Activated naive CD4-positive, alpha-beta T cell treated with anti-CD3 and anti-CD28 coated beads for 36 hours (primary cell): Measurements from ENCODE around the gene HNRNPD. TPM values are rescaled to one million over a fixed set of nuclear protein-coding genes. Genes with fewer than 3 reads are reported as not detected.
A peak's percentile ranks its signal among the peaks of the same experiment; 100 is the strongest.
"Not testable (repeated sequence)": the region's sequence is repeated elsewhere in the genome, so short reads cannot be mapped to it uniquely, and the experiment has no call there.

Experiments used
- CTCF ChIA-PET: fragments of 350-600 bp; sonication (Branson Sonifier 250); formaldehyde crosslinking; loops from one replicate; lab custom pipeline; 2021; ENCODE audit warnings: antibody characterized with exemption; lab: Charles Lee
- DNase-seq: peaks from one replicate; pipeline ENCODE4 v3.0.0-alpha.2; 2020
- H3K27ac Mint-ChIP-seq: one replicate; pipeline ENCODE4 v1.8.0; 2021; ENCODE audit warnings: mild to moderate bottlenecking, mixed read lengths
- H3K27me3 Mint-ChIP-seq: one replicate; pipeline ENCODE4 v1.8.0; 2021; ENCODE audit warnings: low read depth, mixed read lengths
- H3K36me3 Mint-ChIP-seq: one replicate; pipeline ENCODE4 v1.8.0; 2021; ENCODE audit warnings: low read depth, mixed read lengths
- H3K4me1 Mint-ChIP-seq: one replicate; pipeline ENCODE4 v1.8.0; 2021; ENCODE audit warnings: low read depth, mixed read lengths
- H3K4me3 Mint-ChIP-seq: one replicate; pipeline ENCODE4 v1.8.0; 2021; ENCODE audit warnings: mild to moderate bottlenecking, moderate library complexity, mixed read lengths
- H3K9me3 Mint-ChIP-seq: one replicate; pipeline ENCODE4 v1.8.0; 2021; ENCODE audit warnings: mixed read lengths
- intact Hi-C: fragments of 100-400 bp; cut with micrococcal nuclease; formaldehyde crosslinking; loops from one replicate; pipeline ENCODE4 v1.15.1; 2023
- total RNA-seq, 2 experiments: library from RNA; stranded (reverse); gene quantifications; one replicate each; pipeline ENCODE4 v1.2.3, GENCODE V29; 2021

HNRNPD gene
- total RNA-seq, 2 experiments from 2014 or later, result 340 to 367 TPM

DNA sequence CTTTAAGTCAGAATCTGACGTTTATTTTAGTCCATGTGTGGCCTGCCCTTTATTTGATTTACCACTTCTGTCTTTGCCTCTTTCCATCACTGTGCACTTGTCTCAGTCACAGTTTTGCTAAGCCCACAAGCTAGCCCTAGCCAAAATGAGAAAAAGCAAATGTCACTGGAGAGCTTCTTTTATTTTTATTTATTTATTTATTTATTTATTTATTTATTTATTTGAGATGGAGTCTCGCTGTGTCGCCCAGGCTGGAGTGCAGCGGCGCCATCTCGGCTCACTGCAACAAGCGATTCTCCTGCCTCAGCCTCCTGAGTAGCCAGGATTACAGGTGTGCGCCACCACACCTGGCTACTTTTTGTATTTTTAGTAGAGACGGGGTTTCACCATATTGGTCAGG is 16.3 kb upstream of the HNRNPD start:
- H3K4me1 Mint-ChIP-seq, H3K4me3 Mint-ChIP-seq, H3K36me3 Mint-ChIP-seq, CTCF ChIA-PET, H3K27ac Mint-ChIP-seq, H3K27me3 Mint-ChIP-seq, H3K9me3 Mint-ChIP-seq, intact Hi-C loops, DNase-seq: not testable (repeated sequence)

DNA sequence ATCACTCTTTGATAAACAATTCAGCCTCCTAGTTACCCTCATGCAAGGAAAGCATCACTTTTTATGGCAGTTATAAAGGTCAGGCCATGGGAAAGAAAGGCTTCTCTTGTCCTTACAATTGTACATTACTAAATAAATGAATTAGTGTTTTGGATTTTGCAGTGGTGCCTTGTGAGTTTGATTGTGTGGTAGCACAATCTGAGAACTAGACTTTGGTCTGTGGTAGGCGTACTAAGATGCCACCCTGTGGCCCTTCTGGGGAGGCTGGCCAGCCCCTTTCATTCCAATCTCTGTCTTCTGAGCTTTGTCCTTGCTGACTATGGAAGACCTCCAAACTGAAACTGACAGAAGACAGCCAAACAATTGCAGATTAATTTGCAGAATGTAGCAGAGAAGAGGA is 14.6 kb upstream of the HNRNPD start:
- CTCF ChIA-PET, result no interaction called here
- no peaks in the 10 kb centered on the region for H3K36me3 Mint-ChIP-seq
- H3K27ac Mint-ChIP-seq, result no peak overlapping the region
- H3K4me1 Mint-ChIP-seq, result no peaks in the 10 kb centered on the region
- no peaks in the 10 kb centered on the region for H3K9me3 Mint-ChIP-seq
- DNase-seq, result no peak
- no peaks in the 10 kb centered on the region for H3K27me3 Mint-ChIP-seq
- H3K4me3 Mint-ChIP-seq, result no peak overlapping the region
- intact Hi-C loops, result no loop called here

DNA sequence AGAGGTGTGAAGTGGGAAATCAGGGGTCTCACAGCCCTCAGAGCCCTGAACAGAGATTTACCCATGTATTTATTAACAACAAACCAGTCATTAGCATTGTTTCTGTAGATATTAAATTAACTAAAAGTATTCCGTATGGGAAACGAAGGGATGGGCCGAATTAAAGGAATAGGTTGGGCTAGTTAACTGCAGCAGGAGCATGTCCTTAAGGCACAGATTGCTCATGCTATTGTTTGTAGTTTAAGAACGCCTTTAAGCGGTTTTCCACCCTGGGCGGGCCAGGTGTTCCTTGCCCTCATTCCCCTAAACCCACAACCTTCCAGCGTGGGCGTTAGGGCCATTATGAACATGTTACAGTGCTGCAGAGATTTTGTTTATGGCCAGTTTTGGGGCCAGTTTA is 12.5 kb upstream of the HNRNPD start:
- CTCF ChIA-PET, H3K4me1 Mint-ChIP-seq, intact Hi-C loops, H3K9me3 Mint-ChIP-seq, H3K4me3 Mint-ChIP-seq, DNase-seq, H3K27me3 Mint-ChIP-seq, H3K36me3 Mint-ChIP-seq, H3K27ac Mint-ChIP-seq: not testable (repeated sequence)

DNA sequence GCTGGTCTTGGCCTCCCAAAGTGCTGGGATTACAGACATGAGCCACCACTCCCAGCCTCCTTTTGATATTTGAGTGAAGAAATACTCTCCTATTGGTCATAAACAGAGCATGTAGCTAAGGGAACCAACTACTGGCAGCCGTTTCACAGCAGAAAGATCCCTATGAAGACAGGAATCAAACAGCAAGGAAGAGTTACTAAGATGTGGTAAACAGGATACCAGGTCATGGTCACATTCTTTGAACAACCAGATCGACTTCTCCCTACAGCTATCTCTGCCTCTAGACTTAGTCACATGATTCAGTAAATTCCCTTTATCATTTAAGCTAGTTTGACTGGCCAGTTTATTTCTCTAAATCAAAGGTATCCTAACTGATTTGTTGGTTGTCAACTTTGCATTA is 9.0 kb upstream of the HNRNPD start:
- DNase-seq, result no peak
- Mint-ChIP-seq H3K36me3 (peaks cover 2% of the 10 kb centered on the region), H3K4me1 (peaks cover 5% of the 10 kb centered on the region), H3K27me3 (no peaks in the 10 kb centered on the region), H3K27ac (no peak overlapping the region), H3K9me3 (no peaks in the 10 kb centered on the region), H3K4me3 (no peak overlapping the region)
- intact Hi-C loops, result no loop called here
- CTCF ChIA-PET, result no interaction called here

DNA sequence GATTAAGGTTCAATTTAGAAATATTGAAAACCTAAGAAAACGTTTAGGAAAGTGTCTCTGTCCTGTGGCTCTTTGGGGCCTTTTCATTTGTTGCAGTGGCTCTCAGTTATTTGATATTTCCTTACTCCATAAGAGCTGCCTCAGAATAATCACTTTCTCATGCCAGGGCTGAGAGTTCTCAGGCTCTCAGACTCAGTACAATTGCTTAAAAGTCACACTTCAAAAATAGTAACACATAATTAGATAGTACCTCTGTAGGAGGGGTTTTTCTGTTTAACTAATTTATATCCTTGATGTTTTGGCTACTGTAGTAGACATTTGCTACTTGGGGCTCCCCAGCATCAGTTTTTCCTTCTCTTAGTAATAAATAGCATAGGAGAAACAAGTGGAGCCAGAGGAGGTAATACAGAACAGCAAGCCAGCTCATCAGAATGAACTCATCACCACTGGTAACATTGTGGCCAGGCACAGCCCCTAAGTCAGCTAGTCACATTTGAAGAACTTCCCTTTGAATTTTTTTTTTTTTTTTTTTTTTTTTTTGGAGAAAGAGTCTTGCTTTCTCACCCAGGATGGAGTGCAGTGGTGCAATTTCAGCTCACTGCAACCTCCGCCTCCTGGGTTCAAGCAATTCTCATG is 8.0 kb upstream of the HNRNPD start:
- CTCF ChIA-PET, result interaction anchor here (0.7 kb wide), 1 partner anchor 49 kb away, joined by 6 read pairs; no protein-coding TSS in a partner anchor
- no peak overlapping the region for H3K27ac Mint-ChIP-seq
- no peaks in the 10 kb centered on the region for H3K9me3 Mint-ChIP-seq
- peaks cover 3% of the 10 kb centered on the region for H3K36me3 Mint-ChIP-seq
- intact Hi-C loops, result loop anchor here (1.0 kb wide), 1 partner anchor 25 kb away; no protein-coding TSS in a partner anchor
- peaks cover 8% of the 10 kb centered on the region for H3K4me1 Mint-ChIP-seq
- no peak overlapping the region for H3K4me3 Mint-ChIP-seq
- H3K27me3 Mint-ChIP-seq, result no peaks in the 10 kb centered on the region
- DNase-seq, result peak; percentile 15

DNA sequence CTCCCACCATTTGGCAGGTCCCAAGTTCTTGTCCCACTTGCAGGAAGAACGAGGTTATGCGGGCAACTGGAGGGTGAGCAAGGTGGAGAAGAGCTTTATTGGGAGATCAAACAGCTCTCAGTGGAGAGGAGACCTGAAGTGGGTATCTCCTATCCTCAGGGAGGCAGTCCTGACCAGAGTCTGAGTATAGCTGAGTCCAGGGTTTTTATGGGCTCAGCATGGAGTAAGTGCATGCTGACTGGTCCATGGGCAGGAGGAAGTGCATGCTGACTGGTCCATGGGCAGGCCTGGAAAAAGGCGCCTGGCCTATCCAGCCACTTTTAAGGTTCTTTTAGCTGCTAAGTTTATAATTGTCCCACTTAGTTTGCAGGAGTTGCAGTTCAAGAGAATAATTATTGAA is 7.4 kb upstream of the HNRNPD start:
- H3K27ac Mint-ChIP-seq, result no peak overlapping the region
- no peak for DNase-seq
- H3K27me3 Mint-ChIP-seq, result no peaks in the 10 kb centered on the region
- H3K36me3 Mint-ChIP-seq, result peaks cover 5% of the 10 kb centered on the region
- CTCF ChIA-PET, result interaction anchor here (0.6 to 1.0 kb wide), 2 partner anchors 28 to 163 kb away, joined by 3 to 4 read pairs; no protein-coding TSS in a partner anchor
- no peaks in the 10 kb centered on the region for H3K9me3 Mint-ChIP-seq
- H3K4me3 Mint-ChIP-seq, result no peak overlapping the region
- intact Hi-C loops, result loop anchor here (1.0 kb wide), 1 partner anchor 25 kb away; no protein-coding TSS in a partner anchor
- peaks cover 11% of the 10 kb centered on the region for H3K4me1 Mint-ChIP-seq

DNA sequence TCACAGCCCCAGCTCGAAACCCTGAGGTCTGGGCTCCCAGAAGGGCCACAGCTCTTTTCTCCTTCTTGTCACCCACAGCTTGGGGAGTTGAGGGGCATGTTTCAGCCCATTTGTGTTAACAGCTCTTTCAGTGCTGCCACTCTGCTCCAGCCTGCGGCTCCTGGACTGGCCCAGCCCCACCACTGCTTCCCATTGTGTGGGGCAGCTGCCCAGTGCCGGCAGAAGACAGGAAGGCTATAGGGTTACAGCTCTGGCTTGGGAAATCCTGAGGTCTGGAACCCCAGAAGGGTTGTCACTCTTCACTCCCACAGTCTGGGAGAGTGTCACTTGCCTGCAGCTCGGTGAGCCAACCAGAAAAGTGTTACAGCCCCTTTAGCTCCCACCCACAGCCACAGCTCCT is 7.0 kb upstream of the HNRNPD start:
- Mint-ChIP-seq H3K27ac (no peak overlapping the region), H3K36me3 (peaks cover 5% of the 10 kb centered on the region), H3K27me3 (no peaks in the 10 kb centered on the region), H3K4me1 (peaks cover 15% of the 10 kb centered on the region), H3K9me3 (no peaks in the 10 kb centered on the region), H3K4me3 (no peak overlapping the region)
- intact Hi-C loops, result loop anchor here (1.0 kb wide), 1 partner anchor 25 kb away; no protein-coding TSS in a partner anchor
- CTCF ChIA-PET, result interaction anchor here (0.6 to 1.0 kb wide), 2 partner anchors 29 to 162 kb away, joined by 3 to 4 read pairs; no protein-coding TSS in a partner anchor
- no peak for DNase-seq

DNA sequence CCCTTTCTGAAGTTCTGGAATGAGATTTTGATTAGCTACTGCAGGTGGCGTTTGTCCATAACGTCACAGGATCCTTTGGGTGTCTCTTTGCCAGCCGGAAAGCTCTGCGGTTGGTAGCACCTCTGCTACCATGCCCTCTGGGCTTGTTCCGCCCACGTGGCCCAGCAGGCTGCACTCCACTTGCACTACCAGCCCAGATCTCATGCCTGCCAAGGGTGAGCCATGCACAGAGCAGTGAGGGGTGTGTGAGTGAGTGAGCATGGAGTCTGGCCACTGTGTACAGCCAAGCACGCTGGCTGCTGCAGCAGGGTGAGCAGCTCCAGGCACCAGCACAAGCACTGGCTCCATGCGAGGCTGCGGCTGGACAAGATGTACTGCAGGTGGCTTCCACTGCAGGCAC is 6.6 kb upstream of the HNRNPD start:
- Mint-ChIP-seq H3K27ac (no peak overlapping the region), H3K27me3 (no peaks in the 10 kb centered on the region), H3K36me3 (peaks cover 5% of the 10 kb centered on the region), H3K9me3 (no peaks in the 10 kb centered on the region), H3K4me3 (no peak overlapping the region), H3K4me1 (peaks cover 19% of the 10 kb centered on the region)
- intact Hi-C loops, result no loop called here
- DNase-seq, result no peak
- CTCF ChIA-PET, result interaction anchor here (1.0 kb wide), 1 partner anchor 29 kb away, joined by 4 read pairs; no protein-coding TSS in a partner anchor

DNA sequence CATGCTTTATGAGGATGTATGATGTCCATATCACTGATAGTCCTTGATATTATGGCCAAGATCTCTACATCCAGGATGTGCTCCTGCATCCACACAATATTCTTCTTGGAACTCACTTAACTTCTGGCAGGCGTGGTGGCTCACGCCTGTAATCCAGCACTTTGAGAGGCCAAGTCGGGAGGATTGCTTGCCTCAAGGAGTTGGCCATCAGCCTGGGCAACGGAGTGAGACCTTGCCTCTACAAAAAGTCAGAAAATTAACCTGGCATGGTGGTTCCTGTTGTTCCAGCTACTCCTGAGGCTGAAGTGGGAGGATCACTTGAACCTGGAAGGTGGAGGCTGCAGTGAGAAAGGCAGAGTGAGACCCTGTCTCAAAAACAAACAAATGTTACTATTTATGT is 2.3 kb upstream of the HNRNPD start:
- no peak for DNase-seq
- peaks cover 29% of the 10 kb centered on the region for H3K36me3 Mint-ChIP-seq
- H3K4me1 Mint-ChIP-seq, result peaks cover 17% of the 10 kb centered on the region
- peak overlapping the region; percentile 95 for H3K4me3 Mint-ChIP-seq
- no peaks in the 10 kb centered on the region for H3K27me3 Mint-ChIP-seq
- no peaks in the 10 kb centered on the region for H3K9me3 Mint-ChIP-seq
- intact Hi-C loops, result loop anchor here (10.0 kb wide), 1 partner anchor 979 kb away; no protein-coding TSS in a partner anchor
- CTCF ChIA-PET, result no interaction called here
- no peak overlapping the region for H3K27ac Mint-ChIP-seq

DNA sequence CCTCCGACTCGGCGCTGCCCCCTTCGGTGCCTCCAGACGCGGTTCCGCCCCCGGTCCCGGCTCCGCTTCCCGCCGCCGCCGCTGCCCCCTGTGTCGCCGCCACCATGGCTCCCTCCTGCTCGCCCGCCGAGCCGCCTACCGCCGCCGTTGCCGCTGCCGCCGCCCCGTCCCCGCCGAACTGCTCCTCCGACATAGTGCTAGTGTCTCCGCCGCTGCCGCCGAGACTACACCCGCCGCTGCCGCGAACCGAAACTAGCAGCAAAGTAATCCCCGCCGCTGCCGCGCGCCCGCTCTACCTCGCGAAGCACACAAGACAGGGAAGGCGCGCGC is 340 bp downstream of the HNRNPD start:
- H3K4me1 Mint-ChIP-seq, result peaks cover 39% of the 10 kb centered on the region
- CTCF ChIA-PET, result no interaction called here
- H3K36me3 Mint-ChIP-seq, result peaks cover 53% of the 10 kb centered on the region
- no peaks in the 10 kb centered on the region for H3K9me3 Mint-ChIP-seq
- intact Hi-C loops, result loop anchor here (1.0 to 10.0 kb wide), 4 partner anchors 20 to 981 kb away; partner anchors contain the start of gene RASGEF1B
- H3K4me3 Mint-ChIP-seq, result peak overlapping the region; percentile 95
- peak overlapping the region; percentile 95 for H3K27ac Mint-ChIP-seq
- no peak for DNase-seq
- H3K27me3 Mint-ChIP-seq, result no peaks in the 10 kb centered on the region

DNA sequence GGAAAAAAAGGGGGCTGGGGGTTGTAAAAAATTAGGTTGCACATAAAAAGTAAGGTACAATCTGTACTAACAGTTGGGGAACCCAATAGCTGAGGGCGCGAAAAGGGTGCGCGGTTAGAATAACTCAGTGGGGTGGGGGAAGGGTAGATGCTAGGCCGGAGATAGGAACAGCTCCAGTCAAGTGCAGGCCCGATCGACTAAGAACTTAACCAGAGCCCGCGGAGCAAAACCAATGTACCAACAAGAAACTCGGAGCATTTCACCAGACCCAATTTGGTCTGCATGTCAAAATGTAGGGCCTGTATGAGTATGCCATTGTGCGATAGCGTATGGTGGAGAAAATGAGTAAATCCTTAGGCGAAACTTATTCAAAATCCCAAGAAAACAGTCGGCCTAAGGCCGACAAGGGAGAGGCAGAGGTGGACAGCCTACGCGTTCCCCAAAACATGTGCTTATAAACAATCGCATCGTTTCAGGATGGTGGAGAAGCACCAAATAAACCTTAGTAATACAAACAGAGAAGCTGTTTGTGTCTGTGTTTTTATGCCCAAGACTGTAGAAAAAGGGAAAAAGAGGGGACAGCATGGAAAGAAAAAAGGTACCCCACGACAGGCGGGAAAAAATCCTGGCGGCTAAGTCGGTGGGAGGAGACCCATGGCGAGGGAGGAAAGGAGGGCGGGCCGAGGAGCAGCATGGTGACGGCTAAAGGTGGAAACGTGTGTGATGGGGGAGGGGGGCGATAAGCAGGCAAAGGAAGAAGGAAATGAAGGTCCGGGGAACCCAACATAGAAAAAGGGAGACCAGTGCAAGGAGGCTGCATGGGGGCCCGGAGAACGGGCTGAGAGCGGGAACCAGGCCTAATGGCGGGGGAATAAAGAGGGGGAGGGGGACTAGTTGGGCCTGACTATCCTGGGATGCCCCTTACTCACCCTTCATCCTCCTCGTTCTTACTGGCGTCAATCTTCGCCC is 990 bp downstream of the HNRNPD start:
- H3K9me3 Mint-ChIP-seq, result no peaks in the 10 kb centered on the region
- intact Hi-C loops, result loop anchor here (1.0 to 10.0 kb wide), 4 partner anchors 20 to 982 kb away; partner anchors contain the start of gene RASGEF1B
- H3K36me3 Mint-ChIP-seq, result peaks cover 54% of the 10 kb centered on the region
- peak overlapping the region; percentile 95 for H3K27ac Mint-ChIP-seq
- CTCF ChIA-PET, result interaction anchor here (0.7 to 3.8 kb wide), 3 partner anchors 12 to 470 kb away, joined by 3 to 22 read pairs (median 9); no protein-coding TSS in a partner anchor
- peak overlapping the region; percentile 95 for H3K4me3 Mint-ChIP-seq
- no peaks in the 10 kb centered on the region for H3K27me3 Mint-ChIP-seq
- peak; percentile 85 for DNase-seq
- peaks cover 45% of the 10 kb centered on the region for H3K4me1 Mint-ChIP-seq

DNA sequence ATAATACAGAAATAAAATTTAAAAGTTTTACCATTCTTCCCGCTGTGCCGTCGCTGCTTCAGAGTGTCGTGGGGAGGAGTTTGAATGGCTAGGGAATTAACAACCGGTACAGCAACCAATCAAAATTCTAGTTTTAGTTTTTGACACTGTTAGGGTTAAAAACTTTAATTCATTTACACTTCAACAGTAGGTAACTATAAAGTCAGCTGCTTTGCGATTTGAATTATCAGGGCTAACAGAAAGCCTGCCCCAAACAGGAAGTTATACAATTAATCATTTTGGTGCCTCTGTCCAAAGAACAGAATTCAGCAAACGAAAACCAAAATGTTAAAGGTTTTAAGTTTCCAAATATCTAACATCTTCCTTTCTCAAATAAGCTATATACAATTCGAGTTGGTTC is 2.3 kb downstream of the HNRNPD start:
- Mint-ChIP-seq H3K4me1 (peaks cover 53% of the 10 kb centered on the region), H3K27ac (peak overlapping the region; percentile 95), H3K4me3 (peak overlapping the region; percentile 95), H3K36me3 (peaks cover 61% of the 10 kb centered on the region), H3K9me3 (no peaks in the 10 kb centered on the region), H3K27me3 (no peaks in the 10 kb centered on the region)
- intact Hi-C loops, result loop anchor here (5.0 to 10.0 kb wide), 3 partner anchors 846 to 983 kb away; partner anchors contain the start of gene RASGEF1B
- CTCF ChIA-PET, result interaction anchor here (2.7 to 3.8 kb wide), 2 partner anchors 11 to 58 kb away, joined by 9 to 22 read pairs; no protein-coding TSS in a partner anchor
- DNase-seq, result no peak
